HTERT RPE-1 (cell line): ENCODE measurements around the gene DDX24.

Experiments used
- in situ Hi-C: fragments of 300-500 bp; cut with MboI; formaldehyde crosslinking; loops from 4 replicates; pipeline ENCODE4 v1.14.3; 2020; ENCODE audit warnings: low sequenced_read_pairs

The DDX24 gene

GRCh38 chr14:94115058-94115591 is 34.1 kb upstream of the DDX24 start:
- in situ Hi-C loops = no loop called here

- in situ Hi-C loops = no loop called here
Measured at GRCh38 chr14:94114589-94115057, 33.6 kb upstream of the DDX24 start.

DNA sequence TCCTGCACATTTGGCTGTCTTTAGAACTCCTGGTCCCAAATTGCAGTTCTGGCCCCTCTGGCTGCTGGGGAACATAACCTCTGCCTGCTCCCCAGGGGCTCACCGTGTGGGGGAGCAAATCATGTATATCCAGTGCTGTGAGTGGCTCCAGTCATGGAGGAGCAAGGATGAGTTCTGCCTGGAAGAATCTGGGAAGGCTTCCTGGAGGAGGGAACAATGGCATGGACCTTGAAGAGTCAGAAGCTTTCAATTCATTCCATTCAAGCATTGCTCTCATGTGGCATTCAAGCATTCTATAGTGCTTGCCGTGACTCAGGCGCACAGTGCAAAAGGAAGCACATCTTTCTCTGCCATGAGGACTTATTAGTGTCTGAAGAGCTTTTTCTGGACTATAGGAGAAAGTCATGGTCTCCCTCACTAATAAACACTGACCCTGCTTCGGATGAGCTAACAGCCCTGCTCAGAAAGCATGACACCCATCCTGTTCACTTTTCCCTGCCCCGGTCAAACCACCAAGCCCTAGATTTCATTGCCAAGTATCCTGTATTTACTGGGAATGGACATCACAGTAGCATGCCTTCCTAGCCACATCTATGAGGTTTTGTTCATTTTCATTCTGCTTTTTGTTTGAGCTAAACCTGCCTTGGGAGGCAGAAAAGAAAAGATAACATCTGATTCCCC is 33.0 kb upstream of the DDX24 start:
- in situ Hi-C loops = no loop called here

GRCh38 chr14:94113490-94113889 is 32.5 kb upstream of the DDX24 start:
- in situ Hi-C loops = no loop called here

- in situ Hi-C loops = no loop called here
Measured at GRCh38 chr14:94113073-94113472, 32.1 kb upstream of the DDX24 start.

DNA sequence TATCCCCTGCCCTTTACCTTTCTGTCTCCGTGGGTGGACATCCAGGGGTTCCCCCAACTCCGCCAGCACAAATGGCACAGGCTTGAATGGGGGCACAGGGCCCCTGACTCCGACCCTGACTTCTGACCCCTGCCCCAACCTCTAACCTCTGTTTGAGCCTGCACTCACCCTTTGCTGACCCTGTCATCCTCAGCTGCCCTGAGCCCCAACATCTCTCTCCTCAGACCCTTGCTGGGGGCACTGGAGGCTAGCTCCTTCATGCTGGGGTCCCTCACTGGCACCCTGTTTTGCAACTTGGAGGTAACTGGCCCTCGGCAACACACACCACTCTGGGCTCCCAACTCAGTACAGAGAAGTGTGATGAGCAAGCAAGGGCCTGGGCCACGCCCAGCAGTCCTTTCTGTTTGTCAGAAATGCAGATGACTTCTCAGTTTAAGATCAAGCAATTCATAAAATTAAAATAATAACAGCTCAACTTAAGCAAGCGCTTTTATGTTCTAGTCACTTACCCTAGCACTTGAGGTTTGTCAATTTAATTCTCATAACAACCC is 31.6 kb upstream of the DDX24 start:
- in situ Hi-C loops = no loop called here

DNA sequence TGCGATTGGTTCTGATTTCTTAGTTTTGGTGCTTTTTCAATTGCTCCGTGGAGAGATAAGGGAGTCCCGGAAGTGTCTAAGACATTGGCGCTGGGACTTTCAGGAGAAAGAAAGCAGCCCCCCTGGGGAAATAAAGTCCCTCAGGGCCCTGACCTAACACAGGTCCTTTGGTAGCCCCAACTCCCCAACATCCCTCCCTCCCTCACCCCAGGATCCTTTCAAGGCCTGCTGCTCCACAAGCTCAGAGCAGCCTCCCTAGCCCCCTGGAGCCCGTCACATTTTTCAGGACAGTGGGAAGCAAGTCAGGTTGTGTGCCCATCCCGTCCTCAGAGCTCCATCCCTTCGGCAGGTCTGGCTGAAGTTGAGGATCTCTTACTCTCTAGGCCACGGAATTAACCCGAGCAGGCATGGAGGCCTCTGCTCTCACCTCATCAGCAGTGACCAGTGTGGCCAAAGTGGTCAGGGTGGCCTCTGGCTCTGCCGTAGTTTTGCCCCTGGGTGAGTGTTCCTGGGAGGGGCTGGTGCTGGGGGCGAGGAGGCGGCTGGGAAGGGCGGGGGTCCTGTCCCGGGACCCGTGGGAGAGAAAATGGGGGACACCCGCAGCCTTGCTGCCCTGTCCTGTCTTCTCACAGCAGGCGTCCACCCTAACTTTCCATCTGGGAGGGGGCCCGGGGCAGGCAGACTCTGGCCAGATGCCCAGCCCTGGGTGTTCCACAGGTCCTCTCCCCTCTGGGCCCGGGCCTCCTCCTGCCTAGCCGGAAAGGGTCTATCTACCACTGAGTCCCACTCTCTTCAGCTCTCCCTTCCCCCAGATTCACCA is 30.5 kb upstream of the DDX24 start:
- in situ Hi-C loops = no loop called here

- in situ Hi-C loops = no loop called here
Measured at GRCh38 chr14:94110552-94111181, 29.7 kb upstream of the DDX24 start, which contains the start of gene IFI27. Gene IFI27, plus strand, starts transcription at chr14:94110736.

DNA sequence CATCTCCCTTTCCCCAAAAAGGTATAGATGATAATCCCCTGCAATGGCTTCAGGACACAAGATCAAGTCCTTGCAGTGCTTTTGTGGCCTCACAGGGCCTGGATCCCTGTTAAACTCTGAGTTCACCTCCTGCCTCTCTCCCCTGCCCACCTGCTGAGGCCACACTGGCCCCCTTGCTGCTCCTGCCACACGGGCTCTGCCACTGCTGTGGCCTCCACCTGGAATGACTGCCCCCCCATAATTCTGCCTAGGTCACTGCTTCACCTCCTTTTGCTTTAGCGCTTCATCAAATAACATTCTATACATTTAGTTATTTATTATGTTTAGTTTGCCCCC is 28.9 kb upstream of the DDX24 start:
- in situ Hi-C loops = no loop called here

DNA sequence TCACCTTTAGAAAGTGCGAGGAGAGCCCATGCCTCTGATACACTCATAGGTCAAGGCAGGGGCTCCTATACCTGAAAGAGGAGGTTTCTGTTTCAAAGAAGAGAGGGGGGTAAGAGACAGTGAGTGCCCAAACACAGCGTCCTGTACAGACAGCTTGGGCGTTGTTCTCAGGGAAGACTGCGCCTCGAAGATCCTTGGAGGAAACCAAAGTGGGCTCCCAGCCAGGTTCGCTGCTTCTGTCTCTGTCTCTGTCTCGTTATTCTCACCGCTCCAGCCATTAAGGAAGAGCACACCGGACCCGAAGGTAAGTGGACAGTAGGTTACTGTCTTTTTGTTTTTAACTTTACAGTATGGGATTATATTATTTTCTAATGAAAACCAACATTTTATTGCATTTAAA is 23.7 kb upstream of the DDX24 start:
- in situ Hi-C loops = no loop called here

DNA sequence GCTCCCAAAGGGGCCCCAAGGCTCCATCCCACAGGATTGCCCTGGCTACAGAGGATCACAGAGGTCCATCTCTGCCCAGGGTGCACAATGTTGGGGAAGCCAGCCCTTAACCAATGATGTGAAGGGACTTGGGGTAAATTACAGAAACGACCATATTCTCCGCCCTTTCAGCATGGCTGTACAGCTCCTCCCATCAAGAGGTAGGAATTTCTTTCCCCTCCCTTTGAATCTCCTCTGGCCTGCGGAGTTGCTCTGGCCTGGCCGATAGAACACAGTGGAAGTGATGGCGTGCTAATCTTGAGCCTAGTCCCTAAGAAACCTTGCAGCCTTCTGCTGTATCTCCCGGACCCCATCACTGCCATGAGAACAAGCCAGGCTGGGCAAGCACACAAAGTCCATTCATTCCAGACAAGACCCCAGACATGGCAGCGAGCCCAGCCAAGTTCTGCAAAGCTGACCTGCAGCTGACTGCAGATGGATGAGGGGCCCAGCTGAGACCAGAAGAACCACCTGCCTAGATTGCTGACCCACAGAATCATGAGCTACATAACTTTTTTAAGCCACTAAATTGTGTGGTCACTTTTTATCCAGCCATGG is 22.6 kb upstream of the DDX24 start:
- in situ Hi-C loops = no loop called here

- in situ Hi-C loops = no loop called here
Measured at GRCh38 chr14:94102768-94103482, 21.9 kb upstream of the DDX24 start.

DNA sequence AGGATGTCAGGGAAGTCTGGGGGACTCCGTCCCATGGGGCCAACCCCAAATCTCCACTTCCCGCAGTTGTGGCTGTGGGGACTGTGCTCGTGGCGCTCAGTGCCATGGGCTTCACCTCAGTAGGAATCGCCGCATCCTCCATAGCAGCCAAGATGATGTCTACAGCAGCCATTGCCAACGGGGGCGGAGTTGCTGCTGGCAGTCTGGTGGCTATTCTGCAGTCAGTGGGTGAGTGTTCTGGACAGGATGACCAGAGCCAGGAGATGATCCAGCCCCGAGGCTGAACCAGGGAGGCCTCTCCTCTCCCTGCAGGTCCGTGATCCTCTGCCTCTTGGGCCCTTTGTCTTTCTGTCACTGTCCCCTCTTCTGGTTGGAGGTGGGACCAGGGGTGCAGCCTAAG is 20.7 kb upstream of the DDX24 start:
- in situ Hi-C loops = no loop called here

- in situ Hi-C loops = no loop called here
Measured at GRCh38 chr14:94100847-94101246, 19.8 kb upstream of the DDX24 start.

DNA sequence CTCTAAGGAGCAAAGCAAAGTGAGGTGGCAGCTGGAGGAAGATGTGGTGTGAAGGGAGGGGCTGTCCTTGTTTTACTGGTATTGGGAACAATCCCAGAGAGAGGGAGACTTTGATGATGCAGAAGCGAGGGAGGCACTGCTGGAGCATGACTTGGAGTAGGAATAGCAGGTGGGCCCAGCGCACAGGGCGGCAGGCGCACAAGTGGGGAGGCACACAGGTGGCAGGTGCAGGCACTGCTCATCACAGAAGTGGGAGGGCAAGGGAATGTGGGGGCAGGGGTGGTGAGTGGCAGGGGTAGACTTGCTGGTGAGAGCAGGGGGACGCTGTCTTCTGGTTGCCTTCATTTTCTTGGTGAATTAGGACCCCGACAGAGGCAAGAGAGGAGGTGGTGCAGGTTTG is 18.0 kb upstream of the DDX24 start:
- in situ Hi-C loops = no loop called here

DNA sequence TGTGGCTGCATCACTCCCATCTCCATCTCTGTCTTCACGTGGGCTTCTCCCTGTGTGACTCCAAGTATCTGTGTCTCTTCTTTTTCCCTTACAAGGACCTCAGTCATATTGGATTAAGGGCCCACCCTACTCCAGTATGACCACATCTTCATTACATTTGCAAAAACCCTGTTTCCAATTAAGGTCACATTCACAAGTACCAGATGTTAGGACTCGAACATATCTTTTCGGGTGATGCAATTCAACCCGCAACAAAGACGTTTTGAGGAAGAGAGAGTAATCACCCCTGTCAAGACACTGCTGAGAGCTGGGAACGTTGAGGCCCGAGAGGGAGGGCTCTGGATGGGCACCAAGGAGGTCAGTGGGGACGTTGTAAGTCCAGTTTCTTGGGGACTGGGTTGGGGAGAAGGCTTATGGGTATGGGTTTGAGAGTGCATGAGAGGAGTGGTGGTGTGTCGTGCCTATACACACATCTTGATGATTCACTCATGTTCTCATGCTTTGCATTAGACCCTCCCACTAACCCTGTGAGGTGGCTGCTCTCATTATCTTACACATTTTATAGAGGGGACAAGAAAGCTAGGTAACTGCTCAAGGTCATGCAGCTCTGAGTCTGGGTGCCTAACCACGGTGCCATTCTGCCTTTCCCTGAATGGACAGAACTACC is 17.5 kb upstream of the DDX24 start:
- in situ Hi-C loops = no loop called here

- in situ Hi-C loops = no loop called here
Measured at GRCh38 chr14:94097091-94097490, 16.1 kb upstream of the DDX24 start.

- in situ Hi-C loops = no loop called here
Measured at GRCh38 chr14:94093418-94093817, 12.4 kb upstream of the DDX24 start.

DNA sequence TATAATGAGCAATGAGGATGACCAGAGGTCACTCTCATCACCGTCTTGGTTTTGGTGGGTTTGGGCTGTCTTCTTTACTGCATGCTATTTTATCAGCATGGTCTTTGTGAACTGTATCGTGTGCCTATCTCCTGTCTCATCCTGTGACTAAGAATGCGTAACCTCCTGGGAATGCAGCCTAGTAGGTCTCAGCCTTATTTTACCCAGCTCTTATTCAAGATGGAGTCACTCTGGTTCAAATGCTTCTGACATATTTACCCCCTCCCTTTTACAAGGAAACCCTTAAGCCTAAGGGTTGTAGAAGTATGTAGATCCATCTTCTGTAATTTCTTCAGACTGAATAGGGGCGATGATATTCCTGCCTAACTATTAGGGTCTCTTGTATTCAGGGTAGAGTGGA is 8.5 kb upstream of the DDX24 start:
- in situ Hi-C loops = no loop called here

GRCh38 chr14:94088516-94088915 is 7.5 kb upstream of the DDX24 start:
- in situ Hi-C loops = no loop called here
